Loucy (cell line): ENCODE results near the gene METTL6.
"Not testable (repeated sequence)": the region's sequence is repeated elsewhere in the genome, so short reads cannot be mapped to it uniquely, and the experiment has no call there.

Experiments used
- EZH2phosphoT487 ChIP-seq: fragments of 200-600 bp; IDR thresholded peaks from 2 replicates; pipeline ENCODE4 v1.6.1; 2018; ENCODE audit warnings: antibody characterized with exemption, mild to moderate bottlenecking, moderate library complexity, borderline replicate concordance
- TF ChIP-seq, protein P1 (sequence below): fragments of 200-600 bp; sonication (generic); conservative IDR thresholded peaks from 2 replicates; pipeline ENCODE4 v1.5.1; 2014; ENCODE audit warnings: mild to moderate bottlenecking, antibody characterized with exemption, low read length

DNA sequence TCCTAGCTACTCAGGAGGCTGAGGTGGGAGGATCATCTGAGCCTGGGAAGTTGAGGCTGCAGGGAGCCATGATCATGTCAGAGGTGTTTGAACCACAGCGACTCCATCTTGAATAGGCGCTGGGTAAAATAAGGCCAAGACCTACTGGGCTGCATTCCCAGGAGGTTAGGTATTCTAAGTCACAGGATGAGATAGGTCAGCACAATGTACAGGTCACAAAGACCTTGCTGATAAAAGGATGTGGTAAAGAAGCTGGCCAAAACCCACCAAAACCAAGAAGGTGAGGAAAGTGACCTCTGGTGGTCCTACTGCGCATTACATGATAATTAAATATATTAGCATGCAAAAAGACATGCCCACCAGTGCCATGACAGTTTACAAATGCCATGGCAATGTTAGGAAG is 28.6 kb downstream of the METTL6 start:
- TF ChIP-seq, protein P1, sequence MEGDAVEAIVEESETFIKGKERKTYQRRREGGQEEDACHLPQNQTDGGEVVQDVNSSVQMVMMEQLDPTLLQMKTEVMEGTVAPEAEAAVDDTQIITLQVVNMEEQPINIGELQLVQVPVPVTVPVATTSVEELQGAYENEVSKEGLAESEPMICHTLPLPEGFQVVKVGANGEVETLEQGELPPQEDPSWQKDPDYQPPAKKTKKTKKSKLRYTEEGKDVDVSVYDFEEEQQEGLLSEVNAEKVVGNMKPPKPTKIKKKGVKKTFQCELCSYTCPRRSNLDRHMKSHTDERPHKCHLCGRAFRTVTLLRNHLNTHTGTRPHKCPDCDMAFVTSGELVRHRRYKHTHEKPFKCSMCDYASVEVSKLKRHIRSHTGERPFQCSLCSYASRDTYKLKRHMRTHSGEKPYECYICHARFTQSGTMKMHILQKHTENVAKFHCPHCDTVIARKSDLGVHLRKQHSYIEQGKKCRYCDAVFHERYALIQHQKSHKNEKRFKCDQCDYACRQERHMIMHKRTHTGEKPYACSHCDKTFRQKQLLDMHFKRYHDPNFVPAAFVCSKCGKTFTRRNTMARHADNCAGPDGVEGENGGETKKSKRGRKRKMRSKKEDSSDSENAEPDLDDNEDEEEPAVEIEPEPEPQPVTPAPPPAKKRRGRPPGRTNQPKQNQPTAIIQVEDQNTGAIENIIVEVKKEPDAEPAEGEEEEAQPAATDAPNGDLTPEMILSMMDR, result not testable (repeated sequence)
- TF ChIP-seq EZH2phosphoT487, result not testable (repeated sequence)
